22Rv1 (cell line): ENCODE results near the gene TACC2.
"Not testable (repeated sequence)": the region's sequence is repeated elsewhere in the genome, so short reads cannot be mapped to it uniquely, and the experiment has no call there.

Source experiments
- H3K27ac ChIP-seq: fragments of 450-650 bp; 2 replicates; pipeline ENCODE4 v1.5.1; 2017
- ZFX ChIP-seq: fragments of 450-650 bp; IDR thresholded peaks from 2 replicates; pipeline ENCODE4 v1.6.1; 2017; ENCODE audit warnings: antibody characterized with exemption, borderline replicate concordance
- TF ChIP-seq, protein P1 (sequence below): fragments of 450-650 bp; IDR thresholded peaks from 2 replicates; pipeline ENCODE4 v1.5.1; 2017; ENCODE audit warnings: mild to moderate bottlenecking

Gene TACC2

GRCh38 chr10:122087436-122087835, 98.5 kb downstream of the TACC2 start:
- TF ChIP-seq, protein P1, sequence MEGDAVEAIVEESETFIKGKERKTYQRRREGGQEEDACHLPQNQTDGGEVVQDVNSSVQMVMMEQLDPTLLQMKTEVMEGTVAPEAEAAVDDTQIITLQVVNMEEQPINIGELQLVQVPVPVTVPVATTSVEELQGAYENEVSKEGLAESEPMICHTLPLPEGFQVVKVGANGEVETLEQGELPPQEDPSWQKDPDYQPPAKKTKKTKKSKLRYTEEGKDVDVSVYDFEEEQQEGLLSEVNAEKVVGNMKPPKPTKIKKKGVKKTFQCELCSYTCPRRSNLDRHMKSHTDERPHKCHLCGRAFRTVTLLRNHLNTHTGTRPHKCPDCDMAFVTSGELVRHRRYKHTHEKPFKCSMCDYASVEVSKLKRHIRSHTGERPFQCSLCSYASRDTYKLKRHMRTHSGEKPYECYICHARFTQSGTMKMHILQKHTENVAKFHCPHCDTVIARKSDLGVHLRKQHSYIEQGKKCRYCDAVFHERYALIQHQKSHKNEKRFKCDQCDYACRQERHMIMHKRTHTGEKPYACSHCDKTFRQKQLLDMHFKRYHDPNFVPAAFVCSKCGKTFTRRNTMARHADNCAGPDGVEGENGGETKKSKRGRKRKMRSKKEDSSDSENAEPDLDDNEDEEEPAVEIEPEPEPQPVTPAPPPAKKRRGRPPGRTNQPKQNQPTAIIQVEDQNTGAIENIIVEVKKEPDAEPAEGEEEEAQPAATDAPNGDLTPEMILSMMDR, result no peak
- TF ChIP-seq ZFX, result no peak
- H3K27ac ChIP-seq, result no peak overlapping the region

DNA sequence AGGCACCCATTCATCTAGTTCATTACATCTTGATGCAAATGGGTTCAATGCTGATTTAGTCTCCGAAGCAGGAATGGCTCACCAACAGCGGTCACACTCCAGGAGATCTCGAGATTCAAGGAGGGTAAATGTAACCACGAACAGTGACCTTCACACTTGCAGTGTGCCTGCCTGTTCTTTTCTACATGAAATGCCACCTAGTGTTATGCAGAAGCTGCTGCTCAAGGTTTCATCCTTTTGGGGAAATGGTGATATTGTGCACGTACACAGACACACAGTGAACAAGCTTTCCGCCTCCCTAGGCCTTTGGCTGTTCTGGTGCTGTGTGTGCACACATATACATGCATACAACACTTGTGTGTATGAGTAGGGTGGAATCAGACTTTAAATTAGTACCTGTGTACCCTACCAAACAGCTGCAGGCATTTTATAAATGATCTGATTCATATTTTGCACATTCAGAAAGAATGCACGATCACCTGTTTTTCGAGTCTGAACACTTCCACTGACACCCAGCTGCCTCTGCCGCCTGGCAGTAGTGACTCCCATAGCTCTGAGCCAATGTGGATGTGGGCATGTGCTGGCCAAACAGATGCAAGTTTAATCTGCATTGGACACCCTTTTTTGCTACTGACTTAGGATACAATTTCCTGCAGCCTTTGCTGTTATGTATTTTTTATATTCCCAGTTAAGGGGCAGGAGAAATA, 100.5 kb downstream of the TACC2 start:
- H3K27ac ChIP-seq, result no peak overlapping the region
- TF ChIP-seq, protein P1, result no peak
- no peak for TF ChIP-seq ZFX

DNA sequence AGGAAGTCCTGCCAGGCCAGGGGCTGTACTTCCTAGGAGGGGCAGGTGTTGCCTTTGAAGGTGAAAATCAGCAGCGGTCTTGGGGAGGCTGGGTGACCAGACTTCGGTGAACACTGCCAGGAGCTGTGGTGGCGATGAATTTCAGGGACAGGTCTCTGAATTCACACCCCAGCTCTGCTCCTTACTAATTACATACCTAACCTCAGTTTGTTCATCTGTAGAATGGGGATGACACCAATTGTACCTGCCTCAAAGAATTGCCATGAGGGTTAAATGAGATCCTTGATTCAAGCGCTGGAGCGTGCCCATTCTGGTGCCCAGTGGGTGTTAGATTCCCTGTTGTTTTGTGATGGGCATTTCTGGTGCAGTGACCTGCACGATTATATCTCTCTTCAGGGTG, 102.8 kb downstream of the TACC2 start:
- TF ChIP-seq, protein P1, result no peak
- no peak for TF ChIP-seq ZFX

DNA sequence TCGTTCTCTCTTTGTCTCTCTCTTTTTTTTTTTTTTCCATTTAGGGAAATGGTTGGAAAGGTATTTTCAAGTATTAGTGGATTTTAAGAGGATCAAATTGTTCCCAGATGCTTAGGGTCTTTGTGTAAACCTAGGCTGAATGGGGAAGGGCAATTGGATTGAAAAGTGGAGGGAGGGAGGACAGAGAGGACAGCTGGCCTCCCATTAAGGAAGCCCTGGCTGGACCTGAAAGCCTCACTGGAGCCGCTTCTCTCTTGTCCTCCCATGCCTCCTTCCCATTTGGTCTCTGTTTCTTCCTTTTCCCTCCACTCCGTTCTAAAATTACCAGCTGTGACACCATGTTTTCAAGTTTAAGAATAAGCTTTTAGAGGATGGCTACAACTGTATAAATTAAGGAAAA, 104.1 kb downstream of the TACC2 start:
- H3K27ac ChIP-seq, result no peak overlapping the region
- TF ChIP-seq ZFX, result no peak
- TF ChIP-seq, protein P1, result no peak

More for the DNA sequence above, 102.8 kb downstream of the TACC2 start:
- H3K27ac ChIP-seq, result no peak overlapping the region

DNA sequence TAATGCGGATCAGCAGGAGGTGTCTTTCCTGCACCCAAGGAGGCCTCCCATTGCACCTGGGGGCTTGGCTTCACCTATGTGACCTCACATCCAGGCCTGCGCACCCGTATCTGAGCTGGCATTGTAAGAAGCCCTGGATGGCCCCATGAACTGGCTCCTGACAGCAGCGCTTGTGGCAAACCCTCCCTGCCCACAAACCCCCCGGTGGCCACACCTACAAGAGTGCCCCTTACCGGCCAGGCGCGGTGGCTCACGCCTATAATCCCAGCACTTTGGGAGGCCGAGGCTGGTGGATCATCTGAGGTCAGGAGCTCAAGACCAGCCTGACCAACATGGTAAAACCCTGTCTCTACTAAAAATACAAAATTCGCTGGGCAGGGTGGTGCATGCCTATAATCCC, 107.2 kb downstream of the TACC2 start:
- not testable (repeated sequence) for H3K27ac ChIP-seq

- no peak for TF ChIP-seq ZFX
- TF ChIP-seq, protein P1, result no peak
These were observed 107.7 kb downstream of the TACC2 start for GRCh38 chr10:122096705-122097104.

DNA sequence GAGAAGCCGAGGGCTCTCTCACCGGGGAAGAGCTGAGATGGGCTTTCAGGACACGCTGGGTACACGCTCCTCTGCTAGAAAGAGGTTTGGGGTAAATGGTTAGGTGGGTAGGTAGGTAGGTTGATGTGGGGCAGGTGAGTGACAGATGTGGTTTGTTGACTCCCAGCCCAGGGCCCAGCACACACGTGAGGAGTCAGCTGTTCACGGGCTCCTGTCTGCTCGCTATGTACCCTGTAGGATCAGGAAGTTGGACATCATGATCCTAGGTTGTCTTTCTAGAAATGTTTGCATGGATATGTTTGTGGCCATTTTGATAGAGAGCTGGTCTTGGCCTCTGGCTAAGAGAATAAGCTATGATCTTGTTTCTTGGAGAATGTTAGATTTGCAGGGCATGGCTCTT, 109.0 kb downstream of the TACC2 start:
- H3K27ac ChIP-seq, result no peak overlapping the region
- TF ChIP-seq ZFX, result no peak
- TF ChIP-seq, protein P1, result no peak

More at GRCh38 chr10:122096705-122097104, 107.7 kb downstream of the TACC2 start:
- H3K27ac ChIP-seq, result no peak overlapping the region

DNA sequence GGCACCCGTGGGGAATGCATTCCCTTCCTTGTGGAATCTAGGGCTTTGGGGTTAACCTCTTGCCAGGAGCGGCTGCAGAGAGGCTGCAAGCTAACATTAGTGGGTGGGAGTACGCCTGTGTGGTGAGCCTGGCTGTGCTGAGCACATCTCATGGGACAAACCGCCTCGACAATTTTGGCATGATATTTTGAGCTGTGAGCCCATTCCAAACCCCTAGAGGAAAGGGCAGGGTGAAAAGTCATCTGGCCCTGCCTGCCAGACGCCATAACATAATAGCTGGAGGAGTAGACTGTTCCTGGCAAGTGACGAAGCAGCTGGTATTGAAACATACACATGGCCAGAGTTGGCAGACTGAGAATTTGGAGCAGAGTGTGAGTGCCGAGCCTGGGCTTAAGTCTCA, 110.0 kb downstream of the TACC2 start:
- no peak for TF ChIP-seq ZFX
- TF ChIP-seq, protein P1, result no peak
- H3K27ac ChIP-seq, result no peak overlapping the region
